SU-DHL-6 (cell line): ENCODE data around the gene FBN1.

ENCODE experiments used
- CTCF ChIP-seq: fragments of 200-600 bp; sonication (generic); IDR thresholded peaks from one replicate; pipeline ENCODE4 v1.5.1; 2017; ENCODE audit warnings: antibody characterized with exemption, mild to moderate bottlenecking, low read length, moderate library complexity; ENCODE audit not compliant: insufficient read depth, poor library complexity, severe bottlenecking
- EZH2phosphoT487 ChIP-seq: fragments of 200-600 bp; sonication (generic), shearing (Covaris generic); conservative IDR thresholded peaks from 2 replicates; pipeline ENCODE4 v1.6.1; 2018; ENCODE audit warnings: mild to moderate bottlenecking, antibody characterized with exemption, low read length, moderate library complexity, mixed read lengths

GRCh38 chr15:48564690-48565089, 80.8 kb downstream of the FBN1 start:
- no peak for TF ChIP-seq CTCF
- no peak for TF ChIP-seq EZH2phosphoT487
